PC-3 (cell line): Measurements from ENCODE around the gene UQCC3.

Experiments used
- EZH2 ChIP-seq: fragments of 300-600 bp; sonication (generic); IDR thresholded peaks from one replicate; pipeline ENCODE4 v1.6.1; 2017; ENCODE audit warnings: antibody characterized with exemption, mild to moderate bottlenecking, low read length; ENCODE audit not compliant: unreplicated experiment
- TF ChIP-seq, protein P1 (sequence below): fragments of 300-600 bp; sonication (generic); conservative IDR thresholded peaks from 2 replicates; pipeline ENCODE4 v1.5.1; 2017; ENCODE audit warnings: antibody characterized with exemption, low read depth, mild to moderate bottlenecking, low read length

DNA sequence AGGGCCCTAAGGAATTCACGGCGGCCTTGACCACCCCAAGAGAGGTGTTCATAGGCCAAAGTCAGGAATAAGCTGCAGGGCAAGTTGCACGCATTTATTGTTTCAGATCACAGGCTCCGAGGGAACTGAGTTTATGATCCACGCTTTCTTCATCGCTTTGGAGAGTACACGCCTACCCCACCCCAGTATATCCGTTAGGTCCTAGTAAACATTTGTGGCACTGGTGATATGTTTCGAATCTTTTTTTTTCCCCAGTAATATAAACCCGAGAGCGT is 25.9 kb upstream of the UQCC3 start:
- TF ChIP-seq, protein P1, sequence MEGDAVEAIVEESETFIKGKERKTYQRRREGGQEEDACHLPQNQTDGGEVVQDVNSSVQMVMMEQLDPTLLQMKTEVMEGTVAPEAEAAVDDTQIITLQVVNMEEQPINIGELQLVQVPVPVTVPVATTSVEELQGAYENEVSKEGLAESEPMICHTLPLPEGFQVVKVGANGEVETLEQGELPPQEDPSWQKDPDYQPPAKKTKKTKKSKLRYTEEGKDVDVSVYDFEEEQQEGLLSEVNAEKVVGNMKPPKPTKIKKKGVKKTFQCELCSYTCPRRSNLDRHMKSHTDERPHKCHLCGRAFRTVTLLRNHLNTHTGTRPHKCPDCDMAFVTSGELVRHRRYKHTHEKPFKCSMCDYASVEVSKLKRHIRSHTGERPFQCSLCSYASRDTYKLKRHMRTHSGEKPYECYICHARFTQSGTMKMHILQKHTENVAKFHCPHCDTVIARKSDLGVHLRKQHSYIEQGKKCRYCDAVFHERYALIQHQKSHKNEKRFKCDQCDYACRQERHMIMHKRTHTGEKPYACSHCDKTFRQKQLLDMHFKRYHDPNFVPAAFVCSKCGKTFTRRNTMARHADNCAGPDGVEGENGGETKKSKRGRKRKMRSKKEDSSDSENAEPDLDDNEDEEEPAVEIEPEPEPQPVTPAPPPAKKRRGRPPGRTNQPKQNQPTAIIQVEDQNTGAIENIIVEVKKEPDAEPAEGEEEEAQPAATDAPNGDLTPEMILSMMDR, result no peak
- no peak for TF ChIP-seq EZH2
